GM21737 (cell line): ENCODE data around the gene MRPS30.
"Not testable (repeated sequence)": the region's sequence is repeated elsewhere in the genome, so short reads cannot be mapped to it uniquely, and the experiment has no call there.

ENCODE experiments used
- ATAC-seq: cut with Tn5 transposase; IDR thresholded peaks from one replicate; pipeline ENCODE4 v1.9.1; 2021; ENCODE audit warnings: mild to moderate bottlenecking, moderate library complexity; ENCODE audit not compliant: unreplicated experiment

MRPS30 gene

GRCh38 chr5:44808435-44809214 is at the start of gene MRPS30:
Gene MRPS30 (plus strand): TSS chr5:44808947. CDS start chr5:44808963, 16 bp downstream.
- peak; percentile 97 for ATAC-seq

GRCh38 chr5:44769200-44769876 is 39.4 kb upstream of the MRPS30 start:
- no peak for ATAC-seq

- no peak for ATAC-seq
Observed at GRCh38 chr5:44769877-44770209, 38.9 kb upstream of the MRPS30 start.

GRCh38 chr5:44770780-44771717 is 37.7 kb upstream of the MRPS30 start:
- ATAC-seq: no peak

GRCh38 chr5:44772397-44772796 is 36.4 kb upstream of the MRPS30 start:
- not testable (repeated sequence) for ATAC-seq

GRCh38 chr5:44774279-44774880 is 34.4 kb upstream of the MRPS30 start:
- ATAC-seq: peak; percentile 57

GRCh38 chr5:44779167-44779566 is 29.6 kb upstream of the MRPS30 start:
- ATAC-seq: no peak

GRCh38 chr5:44783634-44784315 is 25.0 kb upstream of the MRPS30 start:
- ATAC-seq: no peak

- no peak for ATAC-seq
Observed at GRCh38 chr5:44787731-44788130, 21.0 kb upstream of the MRPS30 start.

GRCh38 chr5:44789372-44789995 is 19.3 kb upstream of the MRPS30 start:
- ATAC-seq: not testable (repeated sequence)

GRCh38 chr5:44792031-44792673 is 16.6 kb upstream of the MRPS30 start:
- not testable (repeated sequence) for ATAC-seq

- ATAC-seq: no peak
Observed at GRCh38 chr5:44794371-44794770, 14.4 kb upstream of the MRPS30 start.

- ATAC-seq: no peak
Observed at GRCh38 chr5:44795496-44795895, 13.3 kb upstream of the MRPS30 start.

GRCh38 chr5:44797841-44798240 is 10.9 kb upstream of the MRPS30 start:
- no peak for ATAC-seq

- ATAC-seq: no peak
Observed at GRCh38 chr5:44801992-44802391, 6.8 kb upstream of the MRPS30 start.

GRCh38 chr5:44806608-44807007 is 2.1 kb upstream of the MRPS30 start:
- no peak for ATAC-seq

- ATAC-seq: no peak
Observed at GRCh38 chr5:44807269-44807668, 1.5 kb upstream of the MRPS30 start.

- peak; percentile 39 for ATAC-seq
Observed at GRCh38 chr5:44809215-44809955, 638 bp downstream of the MRPS30 start.

- no peak for ATAC-seq
Observed at GRCh38 chr5:44809956-44810420, 1.2 kb downstream of the MRPS30 start.
